GM23338 (cell line): Measurements from ENCODE around the gene ADPRHL1. TPM values are rescaled to one million over a fixed set of nuclear protein-coding genes. Genes with fewer than 3 reads are reported as not detected.

ENCODE experiments used
- ATAC-seq: fragments of 200-7000 bp; cut with Tn5 transposase; 3 replicates; pipeline ENCODE4 v1.9.1; 2020
- DNase-seq: peaks from one replicate; pipeline ENCODE4 v3.0.0-alpha.2; 2015; ENCODE audit warnings: low spot score
- H2AFZ ChIP-seq: fragments of 200-600 bp; sonication (generic); 2 replicates; pipeline ENCODE4 v1.8.0; 2016; ENCODE audit warnings: antibody characterized with exemption, mild to moderate bottlenecking, moderate library complexity
- H3F3A ChIP-seq: fragments of 200-600 bp; sonication (generic); replicated peaks from 2 replicates; pipeline ENCODE4 v1.8.0; 2017; ENCODE audit warnings: antibody characterized with exemption, mixed run types, low read depth
- H3K27ac ChIP-seq: fragments of 200-600 bp; sonication (generic); 2 replicates; pipeline ENCODE4 v1.6.1; 2016; ENCODE audit warnings: low read depth
- H3K27me3 ChIP-seq: fragments of 200-600 bp; sonication (generic); 2 replicates; pipeline ENCODE4 v1.8.0; 2016; ENCODE audit warnings: mild to moderate bottlenecking, mixed run types, moderate library complexity; ENCODE audit not compliant: insufficient read depth
- H3K36me3 ChIP-seq: fragments of 200-600 bp; sonication (generic); 2 replicates; pipeline ENCODE4 v1.8.0; 2016; ENCODE audit warnings: mild to moderate bottlenecking; ENCODE audit not compliant: insufficient read depth
- H3K4me1 ChIP-seq: fragments of 200-600 bp; sonication (generic); 2 replicates; pipeline ENCODE4 v1.8.0; 2016; ENCODE audit warnings: mild to moderate bottlenecking, moderate library complexity; ENCODE audit not compliant: insufficient read depth
- H3K4me2 ChIP-seq: fragments of 200-600 bp; sonication (generic); 2 replicates; pipeline ENCODE4 v1.7.1; 2017; ENCODE audit warnings: mixed run types
- H3K4me3 ChIP-seq: fragments of 200-600 bp; sonication (generic); 2 replicates; pipeline ENCODE4 v1.6.1; 2016; ENCODE audit warnings: mixed run types
- H3K79me2 ChIP-seq: fragments of 200-600 bp; sonication (generic); replicated peaks from 2 replicates; pipeline ENCODE4 v1.8.0; 2017; ENCODE audit warnings: mild to moderate bottlenecking; ENCODE audit not compliant: insufficient read depth
- H3K9me2 ChIP-seq: fragments of 200-600 bp; sonication (generic); 2 replicates; pipeline ENCODE4 v1.8.0; 2017; ENCODE audit not compliant: insufficient read depth
- H4K20me1 ChIP-seq: fragments of 200-600 bp; sonication (generic); replicated peaks from 2 replicates; pipeline ENCODE4 v1.8.0; 2017; ENCODE audit warnings: mild to moderate bottlenecking; ENCODE audit not compliant: insufficient read depth
- H3K27ac Mint-ChIP-seq: 2 replicates; pipeline ENCODE4 v1.8.0; 2020; ENCODE audit warnings: inconsistent platforms, mild to moderate bottlenecking, moderate library complexity, mixed read lengths
- H3K27me3 Mint-ChIP-seq: 3 replicates; pipeline ENCODE4 v1.8.0; 2022; ENCODE audit warnings: low read depth, mild to moderate bottlenecking, moderate library complexity, mixed read lengths, inconsistent platforms; ENCODE audit not compliant: insufficient read depth, poor library complexity
- H3K36me3 Mint-ChIP-seq: 3 replicates; pipeline ENCODE4 v1.8.0; 2021; ENCODE audit warnings: low read depth, mild to moderate bottlenecking, inconsistent platforms, moderate library complexity, mixed read lengths
- H3K4me1 Mint-ChIP-seq: 3 replicates; pipeline ENCODE4 v1.8.0; 2020; ENCODE audit warnings: mild to moderate bottlenecking, inconsistent platforms, mixed read lengths
- H3K4me3 Mint-ChIP-seq: 3 replicates; pipeline ENCODE4 v1.8.0; 2021; ENCODE audit warnings: moderate library complexity, mild to moderate bottlenecking, inconsistent platforms, mixed read lengths
- H3K9me3 Mint-ChIP-seq: 3 replicates; pipeline ENCODE4 v1.8.0; 2020; ENCODE audit warnings: moderate library complexity, mild to moderate bottlenecking, inconsistent platforms, mixed read lengths
- CREB1 ChIP-seq: fragments of 250-450 bp; sonication (Bioruptor Pico); IDR thresholded peaks from 2 replicates; pipeline ENCODE4 v1.5.0; 2020; ENCODE audit warnings: low read depth, mild to moderate bottlenecking, moderate library complexity
- CTCF ChIP-seq, 2 experiments: fragments of 200-600 bp in 1 of 2; sonication (generic) in 1 of 2; conservative IDR thresholded peaks; 2 replicates each; pipeline versions ENCODE4 v1.5.1 to v1.6.1; 2016 to 2017; ENCODE audit warnings: antibody characterized with exemption in 2 of 2, low read depth in 2 of 2, mild to moderate bottlenecking in 2 of 2, moderate library complexity in 1 of 2
- ETS1 ChIP-seq: IDR thresholded peaks from 2 replicates; pipeline ENCODE4 v1.6.1; 2016; ENCODE audit warnings: antibody characterized with exemption
- EZH2phosphoT487 ChIP-seq: fragments of 200-600 bp; sonication (generic); IDR thresholded peaks from one replicate; pipeline ENCODE4 v1.8.1; 2018; ENCODE audit warnings: antibody characterized with exemption; ENCODE audit not compliant: unreplicated experiment
- JUNB ChIP-seq: IDR thresholded peaks from one replicate; pipeline ENCODE4 v1.6.1; 2016; ENCODE audit warnings: antibody characterized with exemption; ENCODE audit not compliant: unreplicated experiment
- NANOG ChIP-seq: IDR thresholded peaks from 2 replicates; pipeline ENCODE4 v1.6.1; 2016; ENCODE audit warnings: antibody characterized with exemption, borderline replicate concordance
- POLR2AphosphoS5 ChIP-seq: IDR thresholded peaks from 2 replicates; pipeline ENCODE4 v1.6.1; 2016; ENCODE audit warnings: antibody characterized with exemption, low read depth
- REST ChIP-seq: IDR thresholded peaks from one replicate; pipeline ENCODE4 v1.6.1; 2018; ENCODE audit warnings: antibody characterized with exemption; ENCODE audit not compliant: unreplicated experiment
- STAT1 ChIP-seq: IDR thresholded peaks from one replicate; pipeline ENCODE4 v1.6.1; 2016; ENCODE audit warnings: antibody characterized with exemption; ENCODE audit not compliant: unreplicated experiment
- ZNF462 ChIP-seq: fragments of 250-450 bp; sonication (Bioruptor Pico); IDR thresholded peaks from 2 replicates; pipeline ENCODE4 v1.5.0; 2020; ENCODE audit warnings: mild to moderate bottlenecking, moderate library complexity
- polyA plus RNA-seq: library from polyadenylated mRNA; unstranded; fragments of >200 nt; fragmentation: Nextera tagmentation; extraction: Ambion mirVana; gene quantifications from 2 replicates; pipeline ENCODE4 v1.2.1, GENCODE V29; 2016
- total RNA-seq: library from RNA; depleted of rRNA; stranded (reverse); fragments of >200 nt; shearing (Covaris generic); gene quantifications from 2 replicates; pipeline ENCODE4 v1.2.3, GENCODE V29; 2014

The ADPRHL1 gene
- total and polyA plus RNA-seq, 2 experiments from 2014 or later: 0.80 to 1.0 TPM

- TF ChIP-seq ETS1: no peak
- TF ChIP-seq NANOG: no peak
- no peak for TF ChIP-seq REST
- TF ChIP-seq CREB1: no peak
- TF ChIP-seq POLR2AphosphoS5: no peak
- TF ChIP-seq STAT1: no peak
- TF ChIP-seq EZH2phosphoT487: no peak
- no peak for TF ChIP-seq CTCF (conservative IDR thresholded peaks at IDR 0.05; ENCODE audit: low read depth in 2 of 2)
- TF ChIP-seq JUNB: no peak
Observed at GRCh38 chr13:113359571-113359970, 93.7 kb downstream of the ADPRHL1 start (continued).

GRCh38 chr13:113358653-113359190 lies 94.6 kb downstream of the ADPRHL1 start:
- Histone ChIP-seq H3K79me2 (peaks cover 82% of the 10 kb centered on the region), H3K27me3 (no peaks in the 10 kb centered on the region), H3K9me2 (no peaks in the 10 kb centered on the region), H3K4me3 (no peak overlapping the region), H3F3A (peaks cover 17% of the 10 kb centered on the region; the same call in 1 of the 2 replicates), H3K4me1 (peaks cover 15% of the 10 kb centered on the region; the same call in 1 of the 2 replicates), H3K27ac (0 out of 2 replicates have a peak overlapping the region, but pooled peaks have one; percentile 55), H3K4me2 (no peak overlapping the region), H2AFZ (no peak overlapping the region), H4K20me1 (peaks cover 58% of the 10 kb centered on the region), H3K36me3 (peaks cover 25% of the 10 kb centered on the region)
- H3K4me3 Mint-ChIP-seq: no peak overlapping the region
- no peaks in the 10 kb centered on the region for H3K9me3 Mint-ChIP-seq
- ATAC-seq (no peak), DNase-seq (no peak)
- peaks cover 6% of the 10 kb centered on the region for H3K27me3 Mint-ChIP-seq
- peaks cover 52% of the 10 kb centered on the region for H3K36me3 Mint-ChIP-seq
- H3K4me1 Mint-ChIP-seq: peaks cover 11% of the 10 kb centered on the region; the same call in 2 of the 3 replicates
- no peak overlapping the region for H3K27ac Mint-ChIP-seq
- TF ChIP-seq EZH2phosphoT487 (no peak), ZNF462 (CRISPR knock-in tag) (no peak), STAT1 (no peak), CTCF (conservative IDR thresholded peaks at IDR 0.05; ENCODE audit: low read depth in 2 of 2) (no peak)
